ENCODE data around the gene PODXL2.

DNA sequence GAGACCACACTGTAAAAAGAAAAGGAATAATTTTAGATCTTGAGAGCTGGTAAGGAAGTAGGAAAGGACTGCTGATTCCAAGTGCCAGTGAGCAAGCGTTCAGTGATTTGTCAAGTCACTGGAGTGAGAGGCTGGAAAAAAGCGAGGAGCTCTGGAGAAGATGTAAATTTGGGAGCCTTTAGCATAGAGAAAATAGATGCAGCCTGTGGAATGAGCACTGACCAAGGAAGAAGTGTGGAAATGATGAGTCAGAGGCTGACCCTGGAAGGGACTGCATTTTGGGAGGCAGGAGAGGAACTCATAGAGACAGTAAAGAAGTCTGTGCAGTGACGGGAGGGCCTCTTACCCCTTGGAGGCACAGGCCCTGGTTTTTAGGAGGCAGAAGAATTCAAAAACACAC is 26.7 kb downstream of the PODXL2 start:
- no peak for TF ChIP-seq TAF1 (IDR thresholded peaks at IDR 0.05; ENCODE audit: borderline replicate concordance, low read depth, low read length)
- no peak for TF ChIP-seq POLR2A (IDR thresholded peaks at IDR 0.05; ENCODE audit: low read depth, low read length)
